GM12878 (cell line): ENCODE results near the gene TBC1D10A.

Experiments
- CTCF ChIP-seq, 3 experiments: IDR thresholded peaks in 2 of 3; conservative IDR thresholded peaks in 1 of 3; 2 replicates each; pipeline ENCODE4 v1.5.1; 2011; ENCODE audit warnings: low read depth in 3 of 3, low read length in 3 of 3, mild to moderate bottlenecking in 3 of 3, control low read depth in 2 of 3, moderate library complexity in 2 of 3, inconsistent platforms in 1 of 3, mixed read lengths in 1 of 3; ENCODE audit not compliant: control insufficient read depth in 2 of 3, insufficient read depth in 1 of 3; ENCODE audit errors: extremely low read depth in 1 of 3
- EP300 ChIP-seq, 2 experiments: fragments of 150-350 bp in 1 of 2; IDR thresholded peaks; 2 replicates each; pipeline ENCODE4 v1.6.1; 2011 to 2012; ENCODE audit warnings: low read depth in 2 of 2, low read length in 2 of 2, borderline replicate concordance in 1 of 2, improper control_type of control experiment in 1 of 2, inconsistent platforms in 1 of 2; ENCODE audit not compliant: control insufficient read depth in 1 of 2
- EZH2 ChIP-seq: IDR thresholded peaks from 2 replicates; pipeline ENCODE4 v1.6.1; 2012; ENCODE audit warnings: low read depth, mild to moderate bottlenecking, control low read depth, inconsistent platforms, low read length, borderline replicate concordance; ENCODE audit not compliant: control insufficient read depth
- RAD21 ChIP-seq: IDR thresholded peaks from 2 replicates; pipeline ENCODE4 v1.6.1; 2011; ENCODE audit warnings: mild to moderate bottlenecking, low read depth, low read length, moderate library complexity; ENCODE audit not compliant: insufficient read depth
- SMARCA5 ChIP-seq: fragments of 450-650 bp; IDR thresholded peaks from 2 replicates; pipeline ENCODE4 v1.6.1; 2017; ENCODE audit warnings: mild to moderate bottlenecking
- ZBTB33 ChIP-seq: fragments of 450-650 bp; IDR thresholded peaks from 2 replicates; pipeline ENCODE4 v1.6.1; 2017; ENCODE audit warnings: mild to moderate bottlenecking

- TF ChIP-seq ZBTB33 (no peak), EP300 (IDR thresholded peaks at IDR 0.05; ENCODE audit: borderline replicate concordance in 1 of 2, control insufficient read depth in 1 of 2, low read depth in 2 of 2, low read length in 2 of 2) (no peak), CTCF (IDR thresholded peaks at IDR 0.05 in 2 of 3, conservative IDR thresholded peaks at IDR 0.05 in 1 of 3; ENCODE audit: control insufficient read depth in 2 of 3, extremely low read depth in 1 of 3, insufficient read depth in 1 of 3, low read depth in 3 of 3, low read length in 3 of 3) (no peak), EZH2 (no peak), SMARCA5 (no peak), RAD21 (no peak)
Measured at GRCh38 chr22:30348404-30348803, 21.7 kb upstream of the TBC1D10A start.
